Epidermal melanocyte (primary cell): ENCODE data around the gene PHF20.
"Not testable (repeated sequence)": the region's sequence is repeated elsewhere in the genome, so short reads cannot be mapped to it uniquely, and the experiment has no call there.

ENCODE experiments used
- DNase-seq: peaks from one replicate; pipeline ENCODE4 v3.0.0; 2011; ENCODE audit warnings: low spot score; ENCODE audit not compliant: insufficient read length

PHF20 gene

GRCh38 chr20:35771689-35772562 lies at the start of gene PHF20:
Gene PHF20, plus strand, starts transcription at chr20:35772015. Its CDS starts 29,508 bp downstream, at chr20:35801523.
- DNase-seq: peak; percentile 91

DNA sequence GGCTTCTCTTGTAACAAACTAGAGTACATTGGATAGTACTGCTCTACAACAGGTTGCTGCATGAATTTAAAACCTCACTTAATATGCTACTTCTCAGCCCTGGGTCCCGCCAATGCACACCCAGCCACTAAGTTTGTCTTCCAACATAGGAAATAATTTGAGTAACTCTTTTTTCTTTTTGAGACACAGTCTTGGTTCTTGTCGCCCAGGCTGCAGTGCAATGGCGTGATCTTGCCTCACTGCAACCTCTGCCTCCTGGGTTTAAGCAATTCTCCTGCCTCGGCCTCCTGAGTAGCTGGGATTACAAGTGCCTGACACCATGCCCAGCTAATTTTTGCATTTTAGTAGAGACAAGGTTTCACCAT lies 48.6 kb upstream of the PHF20 start:
- not testable (repeated sequence) for DNase-seq

- not testable (repeated sequence) for DNase-seq
Observed at GRCh38 chr20:35723652-35724320, 48.0 kb upstream of the PHF20 start.

- no peak for DNase-seq
Observed at GRCh38 chr20:35724321-35725230, 47.2 kb upstream of the PHF20 start.

- no peak for DNase-seq
Observed at GRCh38 chr20:35726842-35727711, 44.7 kb upstream of the PHF20 start.

- no peak for DNase-seq
Observed at GRCh38 chr20:35729283-35729807, 42.5 kb upstream of the PHF20 start.

GRCh38 chr20:35729836-35730582 lies 41.8 kb upstream of the PHF20 start:
- DNase-seq: no peak

GRCh38 chr20:35730583-35731468 lies 41.0 kb upstream of the PHF20 start:
- no peak for DNase-seq

GRCh38 chr20:35731469-35731788 lies 40.4 kb upstream of the PHF20 start:
- DNase-seq: no peak

GRCh38 chr20:35731862-35732643 lies 39.8 kb upstream of the PHF20 start:
- DNase-seq: no peak

- no peak for DNase-seq
Observed at GRCh38 chr20:35732644-35732982, 39.2 kb upstream of the PHF20 start.

DNA sequence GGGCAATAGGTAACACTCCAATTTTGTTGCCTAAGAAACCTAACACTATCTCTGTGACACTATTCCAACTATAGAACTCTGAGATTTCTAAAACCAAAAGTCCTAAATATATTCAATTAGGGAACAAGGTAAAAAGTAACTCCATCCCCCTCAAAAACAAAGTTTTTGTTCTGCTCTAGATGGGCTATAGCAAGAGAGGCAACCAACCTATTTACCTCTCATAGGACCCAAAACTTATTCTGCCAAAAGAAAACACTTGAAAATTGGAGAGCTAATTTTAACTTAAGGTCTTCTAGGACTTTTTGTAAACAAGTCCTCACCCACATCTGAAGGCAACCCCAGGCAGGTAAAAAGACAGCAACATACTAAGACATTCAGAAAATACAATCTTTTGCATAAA lies 37.4 kb upstream of the PHF20 start:
- no peak for DNase-seq

DNA sequence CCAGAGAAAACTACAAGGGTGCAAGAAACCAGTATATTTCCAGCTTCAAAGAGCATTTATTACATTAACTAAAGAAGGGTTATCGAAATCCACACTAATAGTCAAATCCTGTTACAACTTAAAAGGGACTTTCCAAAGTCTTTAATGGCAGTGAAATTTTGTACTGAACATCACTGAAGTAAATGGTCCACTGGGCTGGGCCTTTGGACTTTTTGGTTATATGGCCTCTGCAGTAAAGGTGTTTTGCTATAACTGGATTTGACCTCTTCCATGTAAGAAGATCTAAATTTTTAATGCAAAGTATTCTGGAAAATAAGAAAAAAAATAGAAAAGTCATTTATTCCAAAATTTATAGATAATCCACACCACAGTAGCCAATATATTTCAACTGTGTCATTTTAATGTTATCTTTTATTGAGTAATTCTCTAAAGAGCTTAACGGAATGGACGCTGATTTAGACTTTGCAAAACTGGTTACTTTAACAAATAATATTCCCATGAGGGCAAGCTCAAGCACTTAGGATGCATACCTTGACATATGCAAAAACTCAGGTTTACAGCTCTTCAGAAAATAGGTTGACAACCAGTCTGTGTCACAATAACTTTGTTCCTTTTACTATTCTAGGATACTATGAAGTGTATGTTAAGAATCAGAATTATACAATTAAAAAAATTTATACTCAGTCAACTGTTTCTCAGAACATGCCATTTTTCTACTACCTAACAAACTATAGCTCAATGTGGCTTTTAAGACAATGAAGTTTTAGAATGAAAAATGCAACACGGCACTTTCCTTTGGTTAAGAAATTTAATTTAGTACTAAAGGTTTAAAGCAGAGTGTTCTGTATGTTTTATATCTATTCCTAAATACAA lies 36.8 kb upstream of the PHF20 start:
- no peak for DNase-seq

DNA sequence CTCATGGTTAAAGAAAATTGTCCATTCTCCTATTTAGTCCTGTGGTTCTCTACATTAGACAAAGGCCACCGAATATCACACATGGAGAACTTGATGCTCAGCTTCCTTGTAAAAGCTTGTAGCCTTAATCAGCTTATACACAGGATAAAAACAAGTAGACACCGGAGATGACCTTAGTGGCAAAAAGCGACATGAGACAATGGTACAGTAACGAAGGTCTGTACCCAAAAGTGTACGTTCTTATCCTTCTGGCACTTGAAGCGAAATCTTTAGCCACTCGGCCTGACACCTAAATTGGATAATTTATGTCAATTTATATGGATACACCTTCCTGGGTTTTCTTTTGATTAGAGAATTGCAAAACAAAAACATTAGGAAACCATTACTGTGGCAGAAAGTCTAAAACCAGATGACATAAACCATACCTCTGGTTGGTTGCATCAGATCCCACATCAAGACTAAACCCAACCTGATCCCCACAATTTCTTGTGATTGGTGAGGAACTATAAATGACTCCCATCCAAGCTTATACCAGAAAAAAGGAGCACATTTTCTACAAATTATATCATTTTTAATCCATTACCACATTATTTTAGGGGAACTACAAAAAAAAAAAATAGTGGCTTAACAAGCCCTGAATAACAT lies 35.9 kb upstream of the PHF20 start:
- no peak for DNase-seq

- no peak for DNase-seq
Observed at GRCh38 chr20:35737865-35738333, 33.9 kb upstream of the PHF20 start.

- DNase-seq: no peak
Observed at GRCh38 chr20:35738410-35739179, 33.2 kb upstream of the PHF20 start.
